ENCODE measurements around the gene NXNL2.
A peak's percentile ranks its signal among the peaks of the same experiment; 100 is the strongest.

NXNL2 gene

DNA sequence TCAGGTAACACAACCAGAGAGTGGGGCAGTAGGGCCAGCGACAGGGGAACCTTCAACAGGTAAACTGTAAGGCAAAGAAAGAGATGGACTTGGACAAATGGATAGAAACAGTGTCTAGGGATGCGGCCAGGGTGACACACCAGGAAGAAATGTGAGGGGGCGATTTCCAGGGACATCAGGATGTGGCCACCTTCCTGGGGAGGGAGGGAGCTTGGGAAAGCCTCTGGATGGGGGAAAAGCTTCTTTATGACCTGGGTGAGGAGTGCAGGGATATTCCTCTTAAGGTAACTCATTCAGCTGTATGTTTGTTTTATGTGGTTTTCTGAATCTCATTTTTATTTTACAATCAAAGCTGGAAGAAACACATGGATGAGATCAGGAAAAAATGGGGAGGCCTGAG is 11.9 kb upstream of the NXNL2 start:
- DNase-seq: no peak
- ATAC-seq: no peak
- Mint-ChIP-seq H3K4me1 (no peaks in the 10 kb centered on the region), H3K9me3 (no peaks in the 10 kb centered on the region), H3K4me3 (no peak overlapping the region), H3K36me3 (ENCODE audit: low read depth) (no peaks in the 10 kb centered on the region), H3K27ac (no peak overlapping the region), H3K27me3 (peaks cover 5% of the 10 kb centered on the region)

DNA sequence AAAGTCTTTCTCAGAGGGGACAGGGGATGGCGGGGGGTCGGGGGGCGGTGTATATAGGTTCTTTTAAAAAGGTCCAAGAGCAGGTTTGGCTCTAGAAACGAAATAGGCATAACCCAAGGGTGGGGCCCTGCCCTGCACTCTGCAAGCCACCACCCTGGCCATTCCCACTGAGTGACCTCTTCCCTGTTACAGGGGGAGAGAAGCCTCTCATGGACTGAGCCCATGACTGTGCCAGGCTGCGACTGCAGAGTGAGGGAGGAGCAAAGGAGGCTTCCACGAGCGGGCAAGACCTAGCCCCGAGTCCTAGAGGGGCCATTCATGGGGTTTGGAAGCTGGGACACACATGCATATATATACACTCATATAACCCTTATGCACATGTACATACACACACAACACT is 10.1 kb upstream of the NXNL2 start:
- H3K27ac Mint-ChIP-seq: no peak overlapping the region
- peaks cover 6% of the 10 kb centered on the region for H3K27me3 Mint-ChIP-seq
- no peaks in the 10 kb centered on the region for H3K36me3 Mint-ChIP-seq (ENCODE audit: low read depth)
- no peaks in the 10 kb centered on the region for H3K4me1 Mint-ChIP-seq
- DNase-seq: no peak
- no peaks in the 10 kb centered on the region for H3K9me3 Mint-ChIP-seq
- ATAC-seq: no peak
- no peak overlapping the region for H3K4me3 Mint-ChIP-seq

DNA sequence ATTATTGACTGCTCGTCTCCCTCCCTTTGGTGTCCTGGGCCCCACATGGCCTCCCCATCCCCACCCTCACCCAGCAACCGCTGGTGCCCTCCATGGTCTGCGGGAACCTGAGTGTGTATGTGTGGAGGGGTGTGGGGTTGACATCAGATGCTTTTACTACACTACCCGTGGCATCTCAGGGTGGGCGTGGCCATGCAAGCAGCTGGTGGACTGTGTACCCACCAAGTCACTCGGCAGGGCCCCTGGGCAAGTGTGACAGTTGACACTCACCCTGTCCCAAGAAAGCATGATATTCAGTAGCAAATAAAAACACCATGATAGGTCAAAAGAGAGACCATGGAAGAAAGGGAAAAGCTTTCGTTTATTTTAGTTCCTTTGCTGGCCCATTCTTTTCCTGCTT is 7.4 kb upstream of the NXNL2 start:
- H3K36me3 Mint-ChIP-seq (ENCODE audit: low read depth): no peaks in the 10 kb centered on the region
- H3K27me3 Mint-ChIP-seq: peaks cover 18% of the 10 kb centered on the region
- H3K9me3 Mint-ChIP-seq: no peaks in the 10 kb centered on the region
- no peak overlapping the region for H3K4me3 Mint-ChIP-seq
- H3K27ac Mint-ChIP-seq: no peak overlapping the region
- ATAC-seq: no peak
- no peak for DNase-seq
- no peaks in the 10 kb centered on the region for H3K4me1 Mint-ChIP-seq

DNA sequence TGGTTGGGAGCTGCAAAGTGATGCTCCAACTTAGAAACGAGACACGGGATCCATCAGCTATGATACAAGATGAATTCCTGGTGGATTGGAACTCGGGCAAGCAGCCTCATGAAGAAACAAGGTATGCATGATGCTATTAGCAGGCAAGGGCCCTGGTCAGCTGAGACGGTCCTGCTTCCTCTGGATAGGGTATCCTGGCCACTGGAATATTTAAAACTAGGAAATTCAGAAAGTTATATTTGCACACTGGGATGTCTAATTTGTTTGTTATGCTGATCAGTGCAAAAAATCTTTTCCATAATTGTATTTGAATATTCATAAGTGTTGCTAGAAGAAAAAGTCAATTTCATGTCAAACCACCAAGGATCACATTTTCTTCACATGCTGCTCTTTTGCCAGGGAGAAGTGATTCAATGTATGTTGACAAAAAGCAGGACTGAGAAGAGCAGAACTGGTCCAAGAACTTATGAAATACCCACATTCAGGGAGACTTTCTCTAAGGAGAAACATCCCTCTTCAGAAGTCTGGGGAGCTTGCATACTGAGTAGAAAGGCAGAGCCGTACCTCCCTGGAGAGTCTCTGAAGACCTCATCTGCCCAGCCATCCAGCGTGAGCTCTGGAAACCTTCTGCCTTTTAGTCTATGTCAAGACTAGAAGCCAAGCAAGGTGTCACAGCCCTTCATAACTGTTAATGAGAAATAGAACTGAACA is 6.7 kb upstream of the NXNL2 start:
- H3K4me3 Mint-ChIP-seq: no peak overlapping the region
- H3K4me1 Mint-ChIP-seq: peaks cover 5% of the 10 kb centered on the region
- no peaks in the 10 kb centered on the region for H3K36me3 Mint-ChIP-seq (ENCODE audit: low read depth)
- no peak overlapping the region for H3K27ac Mint-ChIP-seq
- DNase-seq: no peak
- ATAC-seq: no peak
- peaks cover 3% of the 10 kb centered on the region for H3K9me3 Mint-ChIP-seq
- H3K27me3 Mint-ChIP-seq: peaks cover 21% of the 10 kb centered on the region

DNA sequence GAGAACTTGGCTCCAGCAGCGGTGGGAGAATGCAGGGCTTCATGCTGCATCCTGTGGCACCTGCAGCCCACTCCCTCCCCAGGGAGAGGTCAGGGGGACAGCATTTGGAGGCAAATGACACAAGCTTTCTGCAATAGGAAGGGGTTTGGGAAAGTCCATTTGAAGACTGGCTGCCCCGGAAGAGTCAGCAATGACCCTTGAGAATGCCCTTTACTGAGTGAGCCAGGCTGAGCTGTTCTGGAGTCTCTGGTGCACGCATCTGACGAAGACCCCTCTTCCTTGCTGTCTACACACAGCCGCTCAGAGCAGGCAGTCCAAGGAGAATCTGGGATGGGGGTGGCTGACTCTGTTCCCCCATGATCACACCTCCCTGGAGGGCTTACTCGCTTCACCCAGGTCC is 5.5 kb upstream of the NXNL2 start:
- no peaks in the 10 kb centered on the region for H3K36me3 Mint-ChIP-seq (ENCODE audit: low read depth)
- no peak overlapping the region for H3K27ac Mint-ChIP-seq
- no peak overlapping the region for H3K4me3 Mint-ChIP-seq
- no peak for DNase-seq
- H3K9me3 Mint-ChIP-seq: peaks cover 3% of the 10 kb centered on the region
- H3K4me1 Mint-ChIP-seq: peaks cover 10% of the 10 kb centered on the region
- ATAC-seq: no peak
- peaks cover 28% of the 10 kb centered on the region for H3K27me3 Mint-ChIP-seq

GRCh38 chr9:88530051-88530450 is 4.9 kb upstream of the NXNL2 start:
- Mint-ChIP-seq H3K9me3 (peaks cover 3% of the 10 kb centered on the region), H3K4me1 (peaks cover 12% of the 10 kb centered on the region), H3K27me3 (peaks cover 28% of the 10 kb centered on the region), H3K27ac (no peak overlapping the region), H3K36me3 (ENCODE audit: low read depth) (no peaks in the 10 kb centered on the region), H3K4me3 (no peak overlapping the region)
- ATAC-seq (no peak), DNase-seq (no peak)

DNA sequence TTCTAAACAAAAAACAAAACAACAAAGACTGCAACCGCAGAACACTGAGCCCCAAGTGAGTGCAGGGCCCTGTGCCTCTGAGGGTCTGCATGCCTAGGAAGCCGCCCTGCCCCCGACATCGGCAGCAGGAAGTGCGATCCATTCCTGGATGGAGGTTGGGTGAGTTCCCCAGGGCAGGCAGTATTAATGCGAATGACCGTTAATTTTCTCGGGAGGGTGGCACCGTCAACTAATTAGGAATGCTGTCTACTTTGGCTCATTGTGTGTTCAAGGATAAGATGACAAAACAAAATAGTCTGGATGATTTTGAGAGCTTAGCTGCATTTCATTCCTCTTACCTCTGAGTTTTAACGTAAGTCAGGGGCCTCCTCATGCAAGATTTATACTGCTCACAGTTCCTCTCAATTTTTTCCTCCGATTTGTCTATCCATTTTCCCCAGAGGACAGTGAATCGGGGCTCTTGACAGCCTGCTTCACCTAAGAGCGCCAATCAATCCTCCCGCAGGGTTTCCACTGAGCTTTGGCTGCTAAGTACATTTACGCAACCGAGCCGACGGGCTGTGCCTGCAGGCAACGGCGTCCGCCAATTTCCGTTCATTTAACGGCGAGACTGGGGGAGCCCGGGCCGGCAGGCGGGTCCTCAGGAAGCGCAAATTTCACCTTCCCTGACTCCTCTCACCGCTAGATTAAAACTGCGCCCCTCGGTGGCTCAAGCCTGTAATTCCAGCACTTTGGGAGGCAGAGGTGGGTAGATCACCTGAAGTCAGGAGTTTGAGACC is 2.9 kb upstream of the NXNL2 start:
- ATAC-seq (no peak), DNase-seq (no peak)
- H3K27me3 Mint-ChIP-seq: peaks cover 40% of the 10 kb centered on the region
- peaks cover 18% of the 10 kb centered on the region for H3K4me1 Mint-ChIP-seq
- H3K36me3 Mint-ChIP-seq (ENCODE audit: low read depth): no peaks in the 10 kb centered on the region
- H3K4me3 Mint-ChIP-seq: no peak overlapping the region
- no peak overlapping the region for H3K27ac Mint-ChIP-seq
- H3K9me3 Mint-ChIP-seq: peaks cover 3% of the 10 kb centered on the region

GRCh38 chr9:88533951-88534455 is 975 bp upstream of the NXNL2 start:
- Mint-ChIP-seq H3K27me3 (peaks cover 53% of the 10 kb centered on the region), H3K36me3 (ENCODE audit: low read depth) (no peaks in the 10 kb centered on the region), H3K9me3 (peaks cover 3% of the 10 kb centered on the region), H3K4me3 (peak overlapping the region; percentile 14), H3K27ac (no peak overlapping the region), H3K4me1 (peaks cover 18% of the 10 kb centered on the region)
- ATAC-seq (no peak), DNase-seq (no peak)

GRCh38 chr9:88535226-88536022 is 446 bp downstream of the NXNL2 start:
- ATAC-seq (peak; percentile 37), DNase-seq (peak; percentile 5)
- H3K36me3 Mint-ChIP-seq (ENCODE audit: low read depth): no peaks in the 10 kb centered on the region
- no peak overlapping the region for H3K4me3 Mint-ChIP-seq
- peaks cover 3% of the 10 kb centered on the region for H3K9me3 Mint-ChIP-seq
- H3K27me3 Mint-ChIP-seq: peaks cover 56% of the 10 kb centered on the region
- H3K27ac Mint-ChIP-seq: no peak overlapping the region
- peaks cover 18% of the 10 kb centered on the region for H3K4me1 Mint-ChIP-seq

DNA sequence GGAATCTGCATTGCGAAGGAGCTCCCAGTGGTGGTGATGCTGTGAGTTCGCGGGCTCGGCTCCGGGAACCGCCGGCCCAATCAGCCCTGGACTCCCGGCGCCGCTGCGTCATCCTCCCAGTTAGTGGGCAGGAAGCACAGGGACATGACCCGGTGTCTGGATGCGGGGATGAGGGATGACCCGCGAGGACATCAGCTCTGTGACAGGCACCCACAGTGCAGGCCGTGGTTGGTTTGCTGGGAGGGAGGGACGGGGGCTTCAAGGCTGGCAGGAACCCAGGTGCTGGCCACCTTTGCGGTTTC is 996 bp downstream of the NXNL2 start:
- peaks cover 59% of the 10 kb centered on the region for H3K27me3 Mint-ChIP-seq
- ATAC-seq (no peak), DNase-seq (no peak)
- peaks cover 3% of the 10 kb centered on the region for H3K9me3 Mint-ChIP-seq
- peaks cover 18% of the 10 kb centered on the region for H3K4me1 Mint-ChIP-seq
- no peaks in the 10 kb centered on the region for H3K36me3 Mint-ChIP-seq (ENCODE audit: low read depth)
- no peak overlapping the region for H3K27ac Mint-ChIP-seq
- H3K4me3 Mint-ChIP-seq: no peak overlapping the region

- Mint-ChIP-seq H3K9me3 (peaks cover 3% of the 10 kb centered on the region), H3K4me1 (peaks cover 18% of the 10 kb centered on the region), H3K27me3 (peaks cover 54% of the 10 kb centered on the region), H3K4me3 (no peak overlapping the region), H3K36me3 (ENCODE audit: low read depth) (no peaks in the 10 kb centered on the region), H3K27ac (no peak overlapping the region)
- DNase-seq: no peak
- ATAC-seq: no peak
These were observed 2.2 kb downstream of the NXNL2 start for GRCh38 chr9:88536951-88537760.

- Mint-ChIP-seq H3K4me1 (peaks cover 18% of the 10 kb centered on the region), H3K27me3 (peaks cover 49% of the 10 kb centered on the region), H3K36me3 (ENCODE audit: low read depth) (no peaks in the 10 kb centered on the region), H3K27ac (no peak overlapping the region), H3K9me3 (peaks cover 3% of the 10 kb centered on the region), H3K4me3 (no peak overlapping the region)
- ATAC-seq: peak; percentile 26
- peak; percentile 5 for DNase-seq
These were observed 2.7 kb downstream of the NXNL2 start for GRCh38 chr9:88537761-88538091.

GRCh38 chr9:88538311-88539085 is 3.5 kb downstream of the NXNL2 start:
- no peaks in the 10 kb centered on the region for H3K36me3 Mint-ChIP-seq (ENCODE audit: low read depth)
- H3K27me3 Mint-ChIP-seq: peaks cover 41% of the 10 kb centered on the region
- no peak for DNase-seq
- no peak overlapping the region for H3K27ac Mint-ChIP-seq
- H3K4me3 Mint-ChIP-seq: no peak overlapping the region
- peaks cover 12% of the 10 kb centered on the region for H3K4me1 Mint-ChIP-seq
- ATAC-seq: no peak
- H3K9me3 Mint-ChIP-seq: no peaks in the 10 kb centered on the region

DNA sequence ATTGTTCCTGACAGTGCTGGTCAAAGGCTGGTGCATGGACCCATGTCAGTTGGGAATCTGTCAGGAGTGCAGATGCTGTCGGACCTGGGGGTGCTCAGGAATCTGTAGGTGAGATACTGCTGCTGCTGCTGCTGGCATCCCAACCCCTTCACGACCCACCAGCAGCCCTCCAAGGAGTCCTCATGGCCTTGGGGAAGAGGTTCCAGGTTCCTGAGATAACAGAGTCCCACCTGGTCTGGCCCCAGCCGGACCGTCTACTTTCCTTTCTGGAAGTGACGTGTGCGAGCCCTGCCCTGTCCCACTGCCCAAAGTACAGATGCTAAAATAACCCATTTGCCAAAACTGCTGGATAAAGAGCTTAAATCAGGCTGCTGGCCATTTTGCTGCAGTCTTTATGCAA is 4.3 kb downstream of the NXNL2 start:
- H3K36me3 Mint-ChIP-seq (ENCODE audit: low read depth): no peaks in the 10 kb centered on the region
- peaks cover 37% of the 10 kb centered on the region for H3K27me3 Mint-ChIP-seq
- H3K4me1 Mint-ChIP-seq: peaks cover 9% of the 10 kb centered on the region
- H3K9me3 Mint-ChIP-seq: no peaks in the 10 kb centered on the region
- H3K27ac Mint-ChIP-seq: no peak overlapping the region
- H3K4me3 Mint-ChIP-seq: no peak overlapping the region
- ATAC-seq (no peak), DNase-seq (no peak)

Data from activated naive CD8-positive, alpha-beta T cell treated with anti-CD3 and anti-CD28 coated beads, Interleukin-2, amount 50 U/mL, for 24 hours (primary cell).